NB4 (cell line): ENCODE measurements around the gene FBXO21.

Source experiments
- CTCF ChIP-seq: IDR thresholded peaks from one replicate; pipeline ENCODE4 v1.5.1; 2012; ENCODE audit warnings: low read depth, low read length
- POLR2A ChIP-seq: IDR thresholded peaks from 2 replicates; pipeline ENCODE4 v1.6.1; 2011; ENCODE audit warnings: mild to moderate bottlenecking; ENCODE audit not compliant: insufficient read length; ENCODE audit errors: extremely low read depth

- TF ChIP-seq CTCF (no peak), POLR2A (no peak)
These were observed 44.2 kb upstream of the FBXO21 start for GRCh38 chr12:117234441-117234840.
